ENCODE data around the gene CTAGE9.
"Not testable (repeated sequence)": the region's sequence is repeated elsewhere in the genome, so short reads cannot be mapped to it uniquely, and the experiment has no call there.

The CTAGE9 gene

GRCh38 chr6:131710917-131711316 lies at the start of gene CTAGE9:
Gene CTAGE9, minus strand, starts transcription at chr6:131711017. Its CDS starts 0 bp downstream, at chr6:131711017.
- DNase-seq: not testable (repeated sequence)

- no peak for DNase-seq
Measured at GRCh38 chr6:131758920-131759319, 48.1 kb upstream of the CTAGE9 start.

- DNase-seq: no peak
Measured at GRCh38 chr6:131756039-131756438, 45.2 kb upstream of the CTAGE9 start.

- DNase-seq: no peak
Measured at GRCh38 chr6:131755597-131755996, 44.8 kb upstream of the CTAGE9 start.

GRCh38 chr6:131754715-131755567 lies 44.1 kb upstream of the CTAGE9 start:
- DNase-seq: no peak

GRCh38 chr6:131754088-131754487 lies 43.3 kb upstream of the CTAGE9 start:
- no peak for DNase-seq

- not testable (repeated sequence) for DNase-seq
Measured at GRCh38 chr6:131751012-131751715, 40.3 kb upstream of the CTAGE9 start.

- no peak for DNase-seq
Measured at GRCh38 chr6:131749023-131749422, 38.2 kb upstream of the CTAGE9 start.

- no peak for DNase-seq
Measured at GRCh38 chr6:131747821-131748353, 37.1 kb upstream of the CTAGE9 start.

- DNase-seq: no peak
Measured at GRCh38 chr6:131745476-131745875, 34.7 kb upstream of the CTAGE9 start.

GRCh38 chr6:131744432-131745287 lies 33.8 kb upstream of the CTAGE9 start:
- no peak for DNase-seq

GRCh38 chr6:131741688-131742393 lies 31.0 kb upstream of the CTAGE9 start:
- no peak for DNase-seq

GRCh38 chr6:131740161-131740560 lies 29.3 kb upstream of the CTAGE9 start:
- no peak for DNase-seq

GRCh38 chr6:131739136-131739535 lies 28.3 kb upstream of the CTAGE9 start:
- no peak for DNase-seq

- no peak for DNase-seq
Measured at GRCh38 chr6:131736811-131737210, 26.0 kb upstream of the CTAGE9 start.

- DNase-seq: no peak
Measured at GRCh38 chr6:131736003-131736596, 25.3 kb upstream of the CTAGE9 start.

- peak in 21 of 51 donors; percentile 0 to 48 (median 8) for DNase-seq
Measured at GRCh38 chr6:131733376-131734016, 22.7 kb upstream of the CTAGE9 start.

- DNase-seq: no peak
Measured at GRCh38 chr6:131731224-131731623, 20.4 kb upstream of the CTAGE9 start.

- no peak for DNase-seq
Measured at GRCh38 chr6:131730264-131730663, 19.4 kb upstream of the CTAGE9 start.

- DNase-seq: no peak
Measured at GRCh38 chr6:131729550-131729949, 18.7 kb upstream of the CTAGE9 start.

Measured in hypothalamus (tissue), 51 donors.